Measurements from ENCODE around the gene NARS2. TPM values are rescaled to one million over a fixed set of nuclear protein-coding genes. Genes with fewer than 3 reads are reported as not detected.

The NARS2 gene
- total RNA-seq, 1 donor from 2014 or later, result 38.7 TPM

DNA sequence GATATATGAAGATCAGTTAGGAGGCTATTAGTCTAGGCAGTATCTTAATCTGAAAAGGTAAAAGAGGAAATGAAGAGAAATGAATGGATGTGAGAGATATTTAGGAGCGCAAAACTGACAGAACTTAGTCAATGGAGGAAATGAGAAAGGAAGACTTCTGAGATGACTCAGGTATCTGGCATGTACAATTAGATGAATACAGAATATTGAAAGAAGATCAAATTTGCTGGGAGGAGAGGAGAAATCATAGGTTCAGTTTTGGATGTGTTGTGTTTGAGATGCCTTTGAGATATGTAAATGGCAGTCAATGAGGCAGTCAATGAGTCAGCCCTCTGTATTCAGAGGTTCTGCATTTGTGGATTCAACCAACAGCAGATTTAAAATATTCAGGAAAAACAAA is 114.2 kb downstream of the NARS2 start:
- DNase-seq (ENCODE audit: low spot score), result no peak
- Mint-ChIP-seq H3K4me1 (ENCODE audit: low read depth) (peaks cover 33% of the 10 kb centered on the region), H3K4me3 (no peak overlapping the region), H3K9me3 (no peaks in the 10 kb centered on the region), H3K27ac (no peak overlapping the region), H3K27me3 (ENCODE audit: insufficient read depth) (no peaks in the 10 kb centered on the region), H3K36me3 (ENCODE audit: low read depth) (peaks cover 40% of the 10 kb centered on the region)
- intact Hi-C loops (cut with micrococcal nuclease), result no loop called here

- Mint-ChIP-seq H3K27ac (no peak overlapping the region), H3K4me1 (ENCODE audit: low read depth) (peaks cover 29% of the 10 kb centered on the region), H3K36me3 (ENCODE audit: low read depth) (peaks cover 38% of the 10 kb centered on the region), H3K27me3 (ENCODE audit: insufficient read depth) (no peaks in the 10 kb centered on the region), H3K4me3 (no peak overlapping the region), H3K9me3 (no peaks in the 10 kb centered on the region)
- DNase-seq (ENCODE audit: low spot score), result no peak
- intact Hi-C loops (cut with micrococcal nuclease), result no loop called here
Observed at GRCh38 chr11:78459738-78460137, 114.9 kb downstream of the NARS2 start.

DNA sequence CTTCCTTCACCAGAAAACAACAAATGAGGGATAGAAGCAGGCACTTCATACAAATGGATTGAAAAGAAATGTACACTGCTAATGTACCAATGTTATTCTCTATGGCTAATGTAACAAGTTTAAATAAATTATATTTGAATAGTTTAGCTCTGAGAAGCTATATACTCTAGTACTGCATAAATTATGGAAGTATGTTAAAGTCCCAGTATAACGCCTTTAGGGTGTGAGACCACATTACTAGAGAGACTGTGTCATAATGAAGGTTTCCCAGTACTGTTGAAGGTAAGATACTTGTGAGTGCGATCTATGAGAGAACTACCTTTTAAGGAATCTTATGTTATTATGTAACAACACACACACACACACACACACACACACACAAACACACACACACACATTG is 117.2 kb downstream of the NARS2 start:
- Mint-ChIP-seq H3K27me3 (ENCODE audit: insufficient read depth) (no peaks in the 10 kb centered on the region), H3K27ac (no peak overlapping the region), H3K4me1 (ENCODE audit: low read depth) (peaks cover 37% of the 10 kb centered on the region), H3K9me3 (no peaks in the 10 kb centered on the region), H3K4me3 (no peak overlapping the region), H3K36me3 (ENCODE audit: low read depth) (peaks cover 33% of the 10 kb centered on the region)
- intact Hi-C loops (cut with micrococcal nuclease), result no loop called here
- no peak for DNase-seq (ENCODE audit: low spot score)

- no peaks in the 10 kb centered on the region for H3K9me3 Mint-ChIP-seq
- H3K27me3 Mint-ChIP-seq (ENCODE audit: insufficient read depth), result no peaks in the 10 kb centered on the region
- no peak for DNase-seq (ENCODE audit: low spot score)
- peaks cover 23% of the 10 kb centered on the region for H3K4me1 Mint-ChIP-seq (ENCODE audit: low read depth)
- H3K36me3 Mint-ChIP-seq (ENCODE audit: low read depth), result peaks cover 15% of the 10 kb centered on the region
- peak overlapping the region; percentile 64 for H3K27ac Mint-ChIP-seq
- peak overlapping the region; percentile 5 for H3K4me3 Mint-ChIP-seq
- intact Hi-C loops (cut with micrococcal nuclease), result loop anchor here (1.0 kb wide), 1 partner anchor 12 kb away; no protein-coding TSS in a partner anchor
Observed at GRCh38 chr11:78453140-78453935, 121.3 kb downstream of the NARS2 start.

GRCh38 chr11:78451371-78452150 is 123.1 kb downstream of the NARS2 start:
- H3K4me3 Mint-ChIP-seq, result no peak overlapping the region
- H3K27ac Mint-ChIP-seq, result no peak overlapping the region
- intact Hi-C loops (cut with micrococcal nuclease), result no loop called here
- H3K9me3 Mint-ChIP-seq, result no peaks in the 10 kb centered on the region
- DNase-seq (ENCODE audit: low spot score), result no peak
- H3K36me3 Mint-ChIP-seq (ENCODE audit: low read depth), result peaks cover 12% of the 10 kb centered on the region
- no peaks in the 10 kb centered on the region for H3K27me3 Mint-ChIP-seq (ENCODE audit: insufficient read depth)
- peaks cover 23% of the 10 kb centered on the region for H3K4me1 Mint-ChIP-seq (ENCODE audit: low read depth)

GRCh38 chr11:78450866-78451265 is 123.8 kb downstream of the NARS2 start:
- Mint-ChIP-seq H3K9me3 (no peaks in the 10 kb centered on the region), H3K27ac (no peak overlapping the region), H3K27me3 (ENCODE audit: insufficient read depth) (no peaks in the 10 kb centered on the region), H3K4me3 (no peak overlapping the region), H3K4me1 (ENCODE audit: low read depth) (peaks cover 23% of the 10 kb centered on the region), H3K36me3 (ENCODE audit: low read depth) (peaks cover 12% of the 10 kb centered on the region)
- intact Hi-C loops (cut with micrococcal nuclease), result no loop called here
- no peak for DNase-seq (ENCODE audit: low spot score)

DNA sequence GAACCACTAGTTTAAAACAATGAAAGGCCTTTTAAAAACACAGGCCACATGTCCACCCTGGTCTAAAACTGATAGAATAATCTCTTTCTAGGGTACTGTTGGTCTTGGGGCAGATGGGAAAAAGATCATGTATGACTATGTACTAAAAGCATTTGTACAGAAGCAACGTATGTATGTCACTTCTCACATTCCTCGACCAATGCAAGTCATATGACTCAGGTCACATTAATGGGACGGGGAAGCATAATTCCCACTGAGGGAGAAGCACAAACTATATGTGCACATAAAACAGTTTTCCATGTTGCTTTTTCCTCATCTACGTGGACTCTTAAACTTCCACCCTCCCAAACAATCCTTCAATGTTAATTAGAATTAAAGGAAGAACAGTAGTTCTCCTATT is 124.8 kb downstream of the NARS2 start:
- no peak overlapping the region for H3K27ac Mint-ChIP-seq
- intact Hi-C loops (cut with micrococcal nuclease), result no loop called here

GRCh38 chr11:78446210-78446609 is 128.5 kb downstream of the NARS2 start:
- intact Hi-C loops (cut with micrococcal nuclease), result no loop called here
- Mint-ChIP-seq H3K4me3 (no peak overlapping the region), H3K4me1 (ENCODE audit: low read depth) (peaks cover 2% of the 10 kb centered on the region), H3K36me3 (ENCODE audit: low read depth) (peaks cover 11% of the 10 kb centered on the region), H3K27ac (no peak overlapping the region), H3K27me3 (ENCODE audit: insufficient read depth) (no peaks in the 10 kb centered on the region), H3K9me3 (no peaks in the 10 kb centered on the region)
- DNase-seq (ENCODE audit: low spot score), result no peak

More for the DNA sequence above, 124.8 kb downstream of the NARS2 start:
- Mint-ChIP-seq H3K9me3 (no peaks in the 10 kb centered on the region), H3K4me1 (ENCODE audit: low read depth) (peaks cover 23% of the 10 kb centered on the region), H3K36me3 (ENCODE audit: low read depth) (peaks cover 9% of the 10 kb centered on the region), H3K4me3 (no peak overlapping the region), H3K27me3 (ENCODE audit: insufficient read depth) (no peaks in the 10 kb centered on the region)
- no peak for DNase-seq (ENCODE audit: low spot score)

- no peak overlapping the region for H3K4me3 Mint-ChIP-seq
- H3K36me3 Mint-ChIP-seq (ENCODE audit: low read depth), result peaks cover 10% of the 10 kb centered on the region
- no peak for DNase-seq (ENCODE audit: low spot score)
- no peak overlapping the region for H3K27ac Mint-ChIP-seq
- intact Hi-C loops (cut with micrococcal nuclease), result no loop called here
- H3K9me3 Mint-ChIP-seq, result no peaks in the 10 kb centered on the region
- H3K27me3 Mint-ChIP-seq (ENCODE audit: insufficient read depth), result no peaks in the 10 kb centered on the region
- no peaks in the 10 kb centered on the region for H3K4me1 Mint-ChIP-seq (ENCODE audit: low read depth)
Observed at GRCh38 chr11:78444726-78445125, 129.9 kb downstream of the NARS2 start.

DNA sequence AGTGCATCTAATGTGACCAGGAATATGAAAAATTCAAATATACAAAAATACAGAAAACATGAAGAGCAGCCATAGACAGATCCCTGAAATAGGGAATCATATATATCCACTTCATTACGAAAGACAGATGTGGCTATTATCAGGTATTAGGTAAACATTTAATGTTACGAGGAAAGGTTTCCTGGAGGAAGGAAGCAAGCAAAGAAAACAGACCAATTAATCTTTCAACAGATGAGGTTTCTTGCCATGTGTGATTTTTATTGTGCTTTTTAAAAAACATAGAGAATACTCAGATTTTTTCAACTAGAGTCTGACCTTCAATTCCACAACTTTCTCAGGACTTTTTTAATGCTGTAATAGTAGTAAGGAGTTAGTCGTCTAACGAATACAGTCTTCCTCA is 132.7 kb downstream of the NARS2 start:
- H3K4me1 Mint-ChIP-seq (ENCODE audit: low read depth), result no peaks in the 10 kb centered on the region
- no peak overlapping the region for H3K4me3 Mint-ChIP-seq
- intact Hi-C loops (cut with micrococcal nuclease), result no loop called here
- no peak for DNase-seq (ENCODE audit: low spot score)
- no peaks in the 10 kb centered on the region for H3K9me3 Mint-ChIP-seq
- no peaks in the 10 kb centered on the region for H3K27me3 Mint-ChIP-seq (ENCODE audit: insufficient read depth)
- H3K27ac Mint-ChIP-seq, result no peak overlapping the region
- H3K36me3 Mint-ChIP-seq (ENCODE audit: low read depth), result peaks cover 14% of the 10 kb centered on the region

DNA sequence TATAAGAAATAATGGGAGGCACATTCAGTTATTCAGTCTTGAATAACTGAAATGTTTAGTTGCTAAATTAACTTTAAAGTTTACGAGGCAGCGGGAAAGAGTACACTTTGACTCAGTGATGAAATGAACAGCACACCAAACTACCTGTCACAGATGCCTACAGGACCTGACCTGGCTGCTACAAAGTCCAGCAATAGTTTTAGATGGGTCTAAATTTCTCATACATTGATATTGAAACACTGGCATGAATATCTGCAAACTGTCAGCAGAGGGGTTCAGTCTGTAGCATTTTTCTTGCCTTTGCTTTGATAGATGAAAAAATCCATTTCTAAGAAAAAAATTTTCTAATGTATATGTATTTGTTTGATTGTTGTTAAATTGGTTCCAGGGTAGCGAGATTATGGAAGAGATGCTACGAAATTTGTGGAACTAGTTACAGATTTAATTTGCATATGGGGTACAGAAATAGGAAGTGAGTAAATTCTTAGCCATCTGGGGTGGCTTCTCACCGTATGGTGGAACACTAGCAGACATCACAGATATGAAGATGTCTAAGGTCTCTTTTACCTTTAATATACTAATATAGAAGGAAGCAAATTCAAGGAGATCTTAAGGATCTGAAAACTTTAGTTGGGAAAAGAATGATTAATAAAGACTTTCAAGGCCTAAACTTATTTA is 136.2 kb downstream of the NARS2 start:
- Mint-ChIP-seq H3K4me1 (ENCODE audit: low read depth) (no peaks in the 10 kb centered on the region), H3K27ac (no peak overlapping the region)
- intact Hi-C loops (cut with micrococcal nuclease), result no loop called here

GRCh38 chr11:78432956-78433355 is 141.7 kb downstream of the NARS2 start:
- intact Hi-C loops (cut with micrococcal nuclease), result loop anchor here (2.0 kb wide), 1 partner anchor 16 kb away; the partner anchor contains the start of gene GAB2
- peaks cover 25% of the 10 kb centered on the region for H3K4me1 Mint-ChIP-seq (ENCODE audit: low read depth)
- H3K9me3 Mint-ChIP-seq, result no peaks in the 10 kb centered on the region
- H3K27me3 Mint-ChIP-seq (ENCODE audit: insufficient read depth), result no peaks in the 10 kb centered on the region
- no peak for DNase-seq (ENCODE audit: low spot score)
- H3K27ac Mint-ChIP-seq, result no peak overlapping the region
- H3K36me3 Mint-ChIP-seq (ENCODE audit: low read depth), result peaks cover 15% of the 10 kb centered on the region
- H3K4me3 Mint-ChIP-seq, result no peak overlapping the region

More for the DNA sequence above, 136.2 kb downstream of the NARS2 start:
- H3K4me3 Mint-ChIP-seq, result no peak overlapping the region
- DNase-seq (ENCODE audit: low spot score), result no peak
- H3K36me3 Mint-ChIP-seq (ENCODE audit: low read depth), result peaks cover 14% of the 10 kb centered on the region
- no peaks in the 10 kb centered on the region for H3K27me3 Mint-ChIP-seq (ENCODE audit: insufficient read depth)
- H3K9me3 Mint-ChIP-seq, result no peaks in the 10 kb centered on the region

Measured in activated T-helper 1 cell treated with anti-CD3 and anti-CD28 coated beads, Interleukin-12 subunit alpha, Interleukin-12 subunit beta, Interleukin-2, Interleukin-4 antibody, amounts not matched to agents 30 ng/mL and 10 ng/mL and 1 ng/mL, durations not matched to agents 14 hours and 24 hours and 36 hours (primary cell).